Measurements from ENCODE around the gene RAX2. TPM values are rescaled to one million over a fixed set of nuclear protein-coding genes. Genes with fewer than 3 reads are reported as not detected.

RAX2 gene
- total RNA-seq, 6 experiments from 2014 or later, result not detected

DNA sequence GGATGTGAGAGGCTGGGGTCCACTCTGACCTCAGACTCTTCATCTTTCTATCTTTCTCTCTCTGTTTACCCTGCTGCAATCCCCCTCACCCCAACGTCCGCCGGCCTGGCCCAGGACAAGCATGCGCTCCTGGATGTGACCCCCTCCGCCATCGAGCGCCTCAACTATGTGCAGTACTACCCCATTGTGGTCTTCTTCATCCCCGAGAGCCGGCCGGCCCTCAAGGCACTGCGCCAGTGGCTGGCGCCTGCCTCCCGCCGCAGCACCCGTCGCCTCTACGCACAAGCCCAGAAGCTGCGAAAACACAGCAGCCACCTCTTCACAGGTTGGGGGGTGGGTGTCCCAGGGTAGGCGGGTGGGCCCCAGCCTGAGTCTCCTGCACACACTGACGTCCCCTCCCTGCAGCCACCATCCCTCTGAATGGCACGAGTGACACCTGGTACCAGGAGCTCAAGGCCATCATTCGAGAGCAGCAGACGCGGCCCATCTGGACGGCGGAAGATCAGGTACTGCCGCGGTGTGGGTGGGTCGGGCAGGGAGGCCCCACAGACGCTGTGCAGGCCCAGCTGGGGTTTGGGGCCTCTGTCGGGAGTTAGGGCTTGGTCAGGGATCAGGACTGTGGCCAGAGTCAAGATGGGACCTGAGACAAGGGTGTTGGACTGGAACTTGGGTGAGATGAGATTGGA lies 25.5 kb downstream of the RAX2 start:
- peaks cover 0 to 14% (median 1%) of the 10 kb centered on the region in 4 donors for H3K36me3 ChIP-seq
- TF ChIP-seq, protein P1, sequence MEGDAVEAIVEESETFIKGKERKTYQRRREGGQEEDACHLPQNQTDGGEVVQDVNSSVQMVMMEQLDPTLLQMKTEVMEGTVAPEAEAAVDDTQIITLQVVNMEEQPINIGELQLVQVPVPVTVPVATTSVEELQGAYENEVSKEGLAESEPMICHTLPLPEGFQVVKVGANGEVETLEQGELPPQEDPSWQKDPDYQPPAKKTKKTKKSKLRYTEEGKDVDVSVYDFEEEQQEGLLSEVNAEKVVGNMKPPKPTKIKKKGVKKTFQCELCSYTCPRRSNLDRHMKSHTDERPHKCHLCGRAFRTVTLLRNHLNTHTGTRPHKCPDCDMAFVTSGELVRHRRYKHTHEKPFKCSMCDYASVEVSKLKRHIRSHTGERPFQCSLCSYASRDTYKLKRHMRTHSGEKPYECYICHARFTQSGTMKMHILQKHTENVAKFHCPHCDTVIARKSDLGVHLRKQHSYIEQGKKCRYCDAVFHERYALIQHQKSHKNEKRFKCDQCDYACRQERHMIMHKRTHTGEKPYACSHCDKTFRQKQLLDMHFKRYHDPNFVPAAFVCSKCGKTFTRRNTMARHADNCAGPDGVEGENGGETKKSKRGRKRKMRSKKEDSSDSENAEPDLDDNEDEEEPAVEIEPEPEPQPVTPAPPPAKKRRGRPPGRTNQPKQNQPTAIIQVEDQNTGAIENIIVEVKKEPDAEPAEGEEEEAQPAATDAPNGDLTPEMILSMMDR (IDR thresholded peaks at IDR 0.05), result no peak
- TF ChIP-seq POLR2A (IDR thresholded peaks at IDR 0.05), result no peak
- ATAC-seq, result no peak

DNA sequence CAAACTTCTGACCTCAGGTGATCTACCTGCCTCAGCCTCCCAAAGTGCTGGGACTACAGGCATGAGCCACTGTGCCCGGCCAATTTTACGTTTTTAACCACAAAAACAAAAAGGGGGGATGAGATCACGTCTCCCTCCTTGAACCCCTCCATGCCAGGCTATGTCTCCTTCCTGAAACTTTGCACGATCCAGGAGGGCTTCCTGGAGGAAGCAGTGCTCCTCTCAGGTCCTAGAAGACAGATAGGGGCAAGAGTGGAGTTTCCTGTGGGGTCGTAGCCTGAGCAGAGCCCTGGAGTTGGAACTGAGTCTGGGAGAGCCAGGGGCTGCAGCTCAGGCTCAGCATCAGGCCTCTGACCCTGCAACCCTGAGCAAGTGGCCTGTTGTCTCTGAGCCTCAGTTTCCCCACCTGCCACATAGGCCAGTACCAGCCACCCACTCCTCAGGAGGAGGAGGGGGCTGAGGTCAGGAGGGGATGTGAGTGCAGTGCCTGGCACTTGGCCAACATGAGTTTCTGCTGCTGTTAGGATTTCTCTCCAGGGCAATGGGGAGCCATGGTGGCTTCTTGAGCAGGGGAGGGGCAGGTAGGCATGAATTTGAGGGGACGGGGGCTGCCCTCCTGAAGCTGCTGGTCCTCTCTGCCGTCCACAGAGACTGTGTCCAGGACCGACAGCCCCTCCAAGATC lies 26.5 kb downstream of the RAX2 start:
- Histone ChIP-seq H3K9me3 (no peaks in the 10 kb centered on the region), H3K27ac (no peak overlapping the region), H3K4me3 (no peak overlapping the region), H3K27me3 (no peaks in the 10 kb centered on the region), H3K36me3 (peaks cover 0 to 13% (median 1%) of the 10 kb centered on the region in 4 donors), H3K4me1 (no peaks in the 10 kb centered on the region)
- no peak for DNase-seq
- intact Hi-C loops (cut with DNase I), result no loop called here
- ATAC-seq, result no peak
- 53% methylated on average over 4 of the region's 8 CpGs for WGBS (ENCODE audit: insufficient coverage, low coverage, low lambda C conversion rate, missing lambda C conversion rate)
- TF ChIP-seq, protein P1 (IDR thresholded peaks at IDR 0.05), result no peak
- no peak for TF ChIP-seq POLR2A (IDR thresholded peaks at IDR 0.05)

More for the DNA sequence above, 25.5 kb downstream of the RAX2 start:
- no peak overlapping the region for H3K4me3 ChIP-seq
- WGBS (ENCODE audit: insufficient coverage, low coverage, low lambda C conversion rate, missing lambda C conversion rate), result 82% methylated on average over 14 of the region's 31 CpGs
- no peak for DNase-seq
- intact Hi-C loops (cut with DNase I), result no loop called here
- no peak overlapping the region for H3K27ac ChIP-seq
- H3K9me3 ChIP-seq, result no peaks in the 10 kb centered on the region
- H3K4me1 ChIP-seq, result no peaks in the 10 kb centered on the region
- H3K27me3 ChIP-seq, result no peaks in the 10 kb centered on the region

DNA sequence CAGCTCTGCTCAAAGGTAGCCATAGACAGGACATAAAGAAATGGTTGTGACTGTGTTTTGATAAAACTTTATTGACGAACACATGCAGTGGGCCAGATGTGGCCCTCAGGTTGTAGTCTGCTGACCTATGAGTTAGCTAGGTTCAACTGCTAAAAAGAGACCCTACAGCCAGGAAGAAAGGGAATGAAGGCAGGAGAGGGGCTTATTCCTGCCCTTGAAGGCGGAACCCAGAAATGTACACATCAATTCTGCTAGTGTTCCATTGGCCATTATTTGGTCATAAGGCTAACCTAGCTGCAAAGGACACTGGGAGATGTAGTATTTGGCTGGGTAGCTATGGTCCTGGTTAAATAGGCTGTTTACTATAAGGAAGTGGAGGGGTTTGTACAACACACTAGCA lies 28.5 kb downstream of the RAX2 start:
- peaks cover 0 to 5% (median 2%) of the 10 kb centered on the region in 4 donors for H3K36me3 ChIP-seq

DNA sequence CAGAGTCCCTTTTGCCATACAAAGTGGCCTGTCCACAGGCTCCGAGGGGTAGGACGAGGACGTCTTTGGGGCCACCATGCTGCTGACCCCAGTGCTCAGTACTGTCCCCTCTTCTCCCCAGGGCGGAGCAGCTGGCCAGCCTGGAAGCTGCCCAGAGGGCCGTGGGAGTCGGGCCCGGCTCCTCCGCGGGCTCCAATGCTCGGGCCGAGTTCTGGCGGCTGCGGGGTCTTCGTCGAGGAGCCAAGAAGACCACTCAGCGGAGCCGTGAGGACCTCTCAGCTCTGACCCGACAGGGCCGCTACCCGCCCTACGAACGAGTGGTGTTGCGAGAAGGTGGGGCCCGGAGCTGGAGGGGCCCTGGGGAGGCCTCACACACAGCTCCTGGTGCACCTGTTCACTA lies 31.6 kb downstream of the RAX2 start:
- Histone ChIP-seq H3K27ac (no peak overlapping the region), H3K4me3 (no peak overlapping the region), H3K27me3 (no peaks in the 10 kb centered on the region), H3K4me1 (no peaks in the 10 kb centered on the region), H3K36me3 (peaks cover 0 to 9% (median 2%) of the 10 kb centered on the region in 4 donors), H3K9me3 (no peaks in the 10 kb centered on the region)
- intact Hi-C loops (cut with DNase I), result no loop called here
- ATAC-seq, result no peak
- DNase-seq, result no peak
- TF ChIP-seq POLR2A (IDR thresholded peaks at IDR 0.05), result no peak
- TF ChIP-seq, protein P1 (IDR thresholded peaks at IDR 0.05), result no peak
- WGBS (ENCODE audit: insufficient coverage, low coverage, low lambda C conversion rate, missing lambda C conversion rate), result 25% methylated on average over 1 of the region's 24 CpGs

More for the DNA sequence above, 28.5 kb downstream of the RAX2 start:
- H3K4me1 ChIP-seq, result no peaks in the 10 kb centered on the region
- intact Hi-C loops (cut with DNase I), result no loop called here
- TF ChIP-seq, protein P1 (IDR thresholded peaks at IDR 0.05), result no peak
- TF ChIP-seq POLR2A (IDR thresholded peaks at IDR 0.05), result no peak
- no peaks in the 10 kb centered on the region for H3K27me3 ChIP-seq
- DNase-seq, result no peak
- peak in 1 of 4 donors; percentile 24 for ATAC-seq
- WGBS (ENCODE audit: insufficient coverage, low coverage, low lambda C conversion rate, missing lambda C conversion rate), result 100% methylated on average over 1 of the region's 2 CpGs
- no peak overlapping the region for H3K4me3 ChIP-seq
- no peak overlapping the region for H3K27ac ChIP-seq
- H3K9me3 ChIP-seq, result no peaks in the 10 kb centered on the region
